Measurements from ENCODE around the gene NAALADL2. TPM values are rescaled to one million over a fixed set of nuclear protein-coding genes. Genes with fewer than 3 reads are reported as not detected.
"Not testable (repeated sequence)": the region's sequence is repeated elsewhere in the genome, so short reads cannot be mapped to it uniquely, and the experiment has no call there.

Gene NAALADL2
- total RNA-seq, 1 donor from 2014 or later: 12.5 TPM

DNA sequence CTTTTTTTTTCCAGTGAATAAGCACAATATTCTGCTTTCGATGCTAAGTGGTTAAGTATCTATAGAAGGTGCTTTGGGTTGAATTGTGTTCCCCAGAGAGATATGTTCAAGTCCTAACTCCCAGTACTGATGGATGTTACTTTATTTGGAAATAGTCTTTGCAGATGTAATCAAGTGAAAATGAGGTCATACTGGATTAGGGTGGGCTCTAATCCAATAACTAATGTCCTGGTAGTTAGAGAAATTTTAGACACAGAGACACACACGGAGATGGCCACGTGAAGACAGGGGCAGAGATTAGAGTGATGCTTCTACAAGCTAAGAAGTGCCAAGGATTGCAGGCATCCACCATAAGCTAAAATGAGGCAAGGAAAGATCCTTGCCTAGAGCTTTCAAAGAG, 662.3 kb downstream of the NAALADL2 start:
- no peak for DNase-seq (ENCODE audit: extremely low spot score in 2 of 2)
- Histone ChIP-seq H3K9me3 (no peaks in the 10 kb centered on the region), H3K4me1 (no peaks in the 10 kb centered on the region), H3K27me3 (no peaks in the 10 kb centered on the region), H3K36me3 (no peaks in the 10 kb centered on the region), H3K4me3 (no peak overlapping the region), H3K27ac (no peak overlapping the region)
- intact Hi-C loops (cut with DNase I): no loop called here
- TF ChIP-seq POLR2AphosphoS5 (IDR thresholded peaks at IDR 0.05; ENCODE audit: insufficient read depth in 1 of 2, low read depth in 1 of 2) (no peak), POLR2A (IDR thresholded peaks at IDR 0.05) (no peak)
- TF ChIP-seq, protein P1, sequence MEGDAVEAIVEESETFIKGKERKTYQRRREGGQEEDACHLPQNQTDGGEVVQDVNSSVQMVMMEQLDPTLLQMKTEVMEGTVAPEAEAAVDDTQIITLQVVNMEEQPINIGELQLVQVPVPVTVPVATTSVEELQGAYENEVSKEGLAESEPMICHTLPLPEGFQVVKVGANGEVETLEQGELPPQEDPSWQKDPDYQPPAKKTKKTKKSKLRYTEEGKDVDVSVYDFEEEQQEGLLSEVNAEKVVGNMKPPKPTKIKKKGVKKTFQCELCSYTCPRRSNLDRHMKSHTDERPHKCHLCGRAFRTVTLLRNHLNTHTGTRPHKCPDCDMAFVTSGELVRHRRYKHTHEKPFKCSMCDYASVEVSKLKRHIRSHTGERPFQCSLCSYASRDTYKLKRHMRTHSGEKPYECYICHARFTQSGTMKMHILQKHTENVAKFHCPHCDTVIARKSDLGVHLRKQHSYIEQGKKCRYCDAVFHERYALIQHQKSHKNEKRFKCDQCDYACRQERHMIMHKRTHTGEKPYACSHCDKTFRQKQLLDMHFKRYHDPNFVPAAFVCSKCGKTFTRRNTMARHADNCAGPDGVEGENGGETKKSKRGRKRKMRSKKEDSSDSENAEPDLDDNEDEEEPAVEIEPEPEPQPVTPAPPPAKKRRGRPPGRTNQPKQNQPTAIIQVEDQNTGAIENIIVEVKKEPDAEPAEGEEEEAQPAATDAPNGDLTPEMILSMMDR (IDR thresholded peaks at IDR 0.05): no peak

DNA sequence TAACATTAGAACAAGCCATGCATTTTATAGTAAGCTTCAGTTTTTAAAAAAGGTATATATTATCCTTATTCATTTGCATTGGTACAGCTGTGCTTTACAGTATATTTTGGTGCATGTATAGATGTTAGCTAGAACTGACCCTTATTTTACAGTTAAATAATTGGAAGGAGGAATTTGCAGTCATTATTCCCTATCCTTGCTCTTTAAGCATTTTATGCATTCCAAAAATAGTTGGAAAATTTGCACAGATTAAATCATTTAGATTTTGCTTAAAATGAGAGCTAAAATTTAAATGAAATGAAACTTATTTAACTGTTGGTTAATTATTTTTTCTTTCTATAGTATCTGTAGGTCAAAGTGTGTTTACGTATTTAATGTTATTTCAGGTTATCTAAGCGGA, 667.1 kb downstream of the NAALADL2 start:
- Histone ChIP-seq H3K9me3 (no peaks in the 10 kb centered on the region), H3K4me1 (no peaks in the 10 kb centered on the region), H3K27me3 (no peaks in the 10 kb centered on the region), H3K27ac (no peak overlapping the region), H3K4me3 (peak overlapping the region in 1 of 2 donors; percentile 37), H3K36me3 (no peaks in the 10 kb centered on the region)
- intact Hi-C loops (cut with DNase I): no loop called here
- TF ChIP-seq, protein P1 (IDR thresholded peaks at IDR 0.05): no peak
- TF ChIP-seq POLR2A (IDR thresholded peaks at IDR 0.05) (no peak), POLR2AphosphoS5 (IDR thresholded peaks at IDR 0.05; ENCODE audit: insufficient read depth in 1 of 2, low read depth in 1 of 2) (no peak)
- no peak for DNase-seq (ENCODE audit: extremely low spot score in 2 of 2)

DNA sequence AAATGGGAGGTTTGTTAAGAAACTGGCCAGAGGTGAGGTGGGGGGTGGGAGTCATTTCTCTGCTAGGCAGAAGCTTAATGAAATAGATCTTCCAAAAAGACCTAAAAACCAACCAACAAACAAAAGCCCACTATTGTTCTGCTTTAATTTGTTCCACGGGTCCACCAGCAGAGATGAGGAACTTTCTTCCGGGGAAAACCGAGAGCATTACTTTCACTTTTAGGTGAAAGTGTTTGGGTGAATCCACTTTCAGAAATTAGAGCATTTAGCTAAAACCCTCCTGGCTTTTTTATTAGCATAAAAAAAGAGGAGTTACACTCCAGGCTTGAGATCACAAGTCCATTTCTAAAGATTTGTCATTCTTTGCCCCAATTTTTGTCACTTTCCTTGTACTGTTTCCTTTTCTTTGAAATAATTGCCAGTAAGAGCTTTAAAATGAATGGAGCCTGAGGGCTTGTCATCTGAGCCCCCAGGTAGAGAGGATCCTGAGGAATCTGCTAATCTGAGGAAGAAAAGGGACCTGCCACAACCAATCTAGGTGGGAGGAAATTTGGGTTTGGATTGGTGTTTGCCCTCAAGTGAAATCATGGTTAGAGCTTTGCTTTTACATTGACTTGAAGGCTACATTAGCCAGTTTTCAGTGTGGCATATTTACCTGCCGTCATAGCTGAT, 667.6 kb downstream of the NAALADL2 start:
- Histone ChIP-seq H3K4me3 (peak overlapping the region in 1 of 2 donors; percentile 37), H3K27me3 (no peaks in the 10 kb centered on the region), H3K9me3 (no peaks in the 10 kb centered on the region), H3K36me3 (no peaks in the 10 kb centered on the region), H3K27ac (no peak overlapping the region), H3K4me1 (no peaks in the 10 kb centered on the region)
- no peak for DNase-seq (ENCODE audit: extremely low spot score in 2 of 2)
- intact Hi-C loops (cut with DNase I): no loop called here
- TF ChIP-seq, protein P1 (IDR thresholded peaks at IDR 0.05): no peak
- no peak for TF ChIP-seq POLR2A (IDR thresholded peaks at IDR 0.05)

DNA sequence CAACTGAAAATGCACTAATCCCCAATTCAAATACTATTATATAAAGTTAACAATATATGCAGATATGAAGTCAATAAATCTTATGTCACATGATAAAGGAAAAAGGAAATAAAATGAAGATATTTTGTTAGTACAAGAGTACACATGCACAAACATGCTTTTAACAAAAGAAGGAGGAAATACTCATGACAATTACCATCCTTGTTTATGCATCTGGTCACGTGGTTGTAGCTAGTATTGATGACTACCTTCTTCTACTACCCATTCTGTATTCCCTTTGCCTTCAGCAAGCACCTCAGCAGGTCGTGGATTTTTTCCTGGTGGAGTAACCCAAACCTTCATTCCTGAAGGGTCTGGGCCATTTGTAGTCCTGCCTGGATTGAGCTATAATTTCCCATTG, 669.6 kb downstream of the NAALADL2 start:
- intact Hi-C loops (cut with DNase I); DNase-seq (ENCODE audit: extremely low spot score in 2 of 2); H3K27ac ChIP-seq; H3K9me3 ChIP-seq; H3K4me1 ChIP-seq; H3K36me3 ChIP-seq; H3K27me3 ChIP-seq; H3K4me3 ChIP-seq: not testable (repeated sequence)

DNA sequence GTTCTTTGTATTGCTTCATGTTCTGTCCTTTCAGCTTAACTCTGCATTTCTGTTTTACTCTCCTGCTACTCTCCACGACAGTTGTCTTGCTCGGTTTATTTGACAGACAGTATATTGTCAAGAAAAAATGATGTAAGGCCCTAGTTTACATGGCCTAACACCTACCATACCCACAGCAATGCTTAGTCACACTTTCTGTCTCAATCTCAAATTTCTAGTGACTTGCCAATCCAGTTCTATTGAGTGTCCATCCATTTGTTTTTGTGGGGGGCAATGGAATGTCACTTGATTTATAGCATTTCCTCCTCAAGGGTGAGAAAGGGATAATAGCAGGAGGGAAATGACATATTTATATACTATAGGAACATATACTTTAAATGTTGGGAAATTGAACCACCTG, 676.2 kb downstream of the NAALADL2 start:
- no peaks in the 10 kb centered on the region for H3K4me1 ChIP-seq
- no peaks in the 10 kb centered on the region for H3K9me3 ChIP-seq
- no peak for TF ChIP-seq POLR2AphosphoS5 (IDR thresholded peaks at IDR 0.05; ENCODE audit: insufficient read depth in 1 of 2, low read depth in 1 of 2)
- no peaks in the 10 kb centered on the region for H3K27me3 ChIP-seq
- no peak for DNase-seq (ENCODE audit: extremely low spot score in 2 of 2)
- H3K36me3 ChIP-seq: no peaks in the 10 kb centered on the region
- H3K4me3 ChIP-seq: no peak overlapping the region
- no peak overlapping the region for H3K27ac ChIP-seq
- intact Hi-C loops (cut with DNase I): no loop called here

DNA sequence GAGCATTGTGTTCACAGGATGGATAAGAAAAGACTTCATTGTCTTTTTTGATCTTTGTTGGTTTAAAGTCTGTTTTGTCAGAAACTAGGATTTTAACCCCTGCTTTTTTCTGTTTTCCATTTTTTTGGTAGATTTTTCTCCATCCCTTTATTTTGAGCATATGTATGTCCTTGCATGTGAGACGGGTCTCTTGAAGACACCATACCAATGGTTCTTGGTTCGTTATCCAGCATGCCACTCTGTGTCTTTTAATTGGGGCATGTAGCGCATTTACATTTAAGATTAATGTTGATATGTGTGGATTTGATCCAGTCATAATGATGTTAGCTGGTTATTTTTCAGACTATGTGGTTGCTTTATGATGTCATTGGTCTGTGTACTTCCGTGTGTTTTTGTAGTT, 687.0 kb downstream of the NAALADL2 start:
- H3K27ac ChIP-seq: no peak overlapping the region
- DNase-seq (ENCODE audit: extremely low spot score in 2 of 2): no peak
- no peak overlapping the region for H3K4me3 ChIP-seq
- H3K27me3 ChIP-seq: no peaks in the 10 kb centered on the region
- intact Hi-C loops (cut with DNase I): no loop called here
- no peaks in the 10 kb centered on the region for H3K4me1 ChIP-seq
- no peaks in the 10 kb centered on the region for H3K36me3 ChIP-seq
- H3K9me3 ChIP-seq: no peaks in the 10 kb centered on the region
- TF ChIP-seq POLR2A (IDR thresholded peaks at IDR 0.05) (no peak), POLR2AphosphoS5 (IDR thresholded peaks at IDR 0.05; ENCODE audit: insufficient read depth in 1 of 2, low read depth in 1 of 2) (no peak)
- TF ChIP-seq, protein P1 (IDR thresholded peaks at IDR 0.05): no peak

Measured in vagina (tissue), 2 donors.